MM.1S (cell line): ENCODE results near the gene TRABD2B.

Source experiments
- CTCF ChIP-seq: fragments of 300-600 bp; sonication (generic); IDR thresholded peaks from 2 replicates; pipeline ENCODE4 v1.5.1; 2016; ENCODE audit warnings: antibody characterized with exemption, low read length, mixed read lengths
- EZH2 ChIP-seq: fragments of 300-600 bp; sonication (generic); optimal IDR thresholded peaks from 2 replicates; pipeline ENCODE3; 2017; ENCODE audit warnings: low read depth, mild to moderate bottlenecking, antibody characterized with exemption, low read length, mixed read lengths

GRCh38 chr1:48018799-48019198 lies 21.6 kb upstream of the TRABD2B start:
- TF ChIP-seq CTCF (no peak), EZH2 (no peak)
